ENCODE results near the gene MCRIP2. TPM values are rescaled to one million over a fixed set of nuclear protein-coding genes. Genes with fewer than 3 reads are reported as not detected.

MCRIP2 gene
- total and polyA plus RNA-seq, 4 donors = 10.4 to 28.9 (median 18.8) TPM

- Histone ChIP-seq H3K27ac (ENCODE audit: low read depth in 1 of 2, low read length in 2 of 2) (no peak overlapping the region), H3K27me3 (ENCODE audit: control insufficient read depth in 1 of 2, insufficient read depth in 2 of 2, low read length in 1 of 2) (no peaks in the 10 kb centered on the region), H3K36me3 (ENCODE audit: control insufficient read depth in 1 of 2, insufficient read depth in 2 of 2, low read length in 1 of 2) (no peaks in the 10 kb centered on the region), H3K9me3 (ENCODE audit: control insufficient read depth, low read length) (no peaks in the 10 kb centered on the region), H3K4me1 (ENCODE audit: control insufficient read depth in 1 of 2, insufficient read depth in 2 of 2, low read length in 2 of 2) (no peaks in the 10 kb centered on the region), H3K4me3 (ENCODE audit: low read length in 2 of 2) (no peak overlapping the region)
- DNase-seq (no peak), ATAC-seq (ENCODE audit: low FRiP score) (no peak)
- WGBS, 2 donors = 65 to 79% methylated on average over 10 of the region's 10 CpGs
- intact Hi-C loops (cut with DNase I) = no loop called here
Measured at GRCh38 chr16:624526-625070, 17.0 kb upstream of the MCRIP2 start.

- H3K27me3 ChIP-seq (ENCODE audit: control insufficient read depth in 1 of 2, insufficient read depth in 2 of 2, low read length in 1 of 2) = no peaks in the 10 kb centered on the region
- no peak overlapping the region for H3K4me3 ChIP-seq (ENCODE audit: low read length in 2 of 2)
- no peak for ATAC-seq (ENCODE audit: low FRiP score)
- intact Hi-C loops (cut with DNase I) = no loop called here
- no peaks in the 10 kb centered on the region for H3K36me3 ChIP-seq (ENCODE audit: control insufficient read depth in 1 of 2, insufficient read depth in 2 of 2, low read length in 1 of 2)
- no peaks in the 10 kb centered on the region for H3K4me1 ChIP-seq (ENCODE audit: control insufficient read depth in 1 of 2, insufficient read depth in 2 of 2, low read length in 2 of 2)
- no peak for DNase-seq
- H3K9me3 ChIP-seq (ENCODE audit: control insufficient read depth, low read length) = no peaks in the 10 kb centered on the region
- H3K27ac ChIP-seq (ENCODE audit: low read depth in 1 of 2, low read length in 2 of 2) = no peak overlapping the region
- whole genome bisulfite sequencing, 2 donors = 93% methylated on average over 34 to 37 of the region's 37 CpGs
Measured at GRCh38 chr16:625117-625976, 16.3 kb upstream of the MCRIP2 start.

- Histone ChIP-seq H3K27ac (ENCODE audit: low read depth in 1 of 2, low read length in 2 of 2) (no peak overlapping the region), H3K4me1 (ENCODE audit: control insufficient read depth in 1 of 2, insufficient read depth in 2 of 2, low read length in 2 of 2) (no peaks in the 10 kb centered on the region), H3K36me3 (ENCODE audit: control insufficient read depth in 1 of 2, insufficient read depth in 2 of 2, low read length in 1 of 2) (no peaks in the 10 kb centered on the region), H3K4me3 (ENCODE audit: low read length in 2 of 2) (no peak overlapping the region), H3K9me3 (ENCODE audit: control insufficient read depth, low read length) (no peaks in the 10 kb centered on the region), H3K27me3 (ENCODE audit: control insufficient read depth in 1 of 2, insufficient read depth in 2 of 2, low read length in 1 of 2) (no peaks in the 10 kb centered on the region)
- ATAC-seq (ENCODE audit: low FRiP score) = no peak
- intact Hi-C loops (cut with DNase I) = no loop called here
- WGBS, 2 donors = 93 to 96% methylated on average over 35 of the region's 35 CpGs
- DNase-seq = peak in 1 of 2 donors; percentile 41
Measured at GRCh38 chr16:625977-626765, 15.5 kb upstream of the MCRIP2 start.

GRCh38 chr16:626787-627453 lies 14.7 kb upstream of the MCRIP2 start:
- Histone ChIP-seq H3K27me3 (ENCODE audit: control insufficient read depth in 1 of 2, insufficient read depth in 2 of 2, low read length in 1 of 2) (no peaks in the 10 kb centered on the region), H3K4me1 (ENCODE audit: control insufficient read depth in 1 of 2, insufficient read depth in 2 of 2, low read length in 2 of 2) (no peaks in the 10 kb centered on the region), H3K36me3 (ENCODE audit: control insufficient read depth in 1 of 2, insufficient read depth in 2 of 2, low read length in 1 of 2) (no peaks in the 10 kb centered on the region), H3K9me3 (ENCODE audit: control insufficient read depth, low read length) (no peaks in the 10 kb centered on the region), H3K4me3 (ENCODE audit: low read length in 2 of 2) (no peak overlapping the region), H3K27ac (ENCODE audit: low read depth in 1 of 2, low read length in 2 of 2) (no peak overlapping the region)
- DNase-seq = peak; percentile 68 to 81
- 85 to 86% methylated on average over 27 to 29 of the region's 29 CpGs for WGBS, 2 donors
- ATAC-seq (ENCODE audit: low FRiP score) = no peak
- intact Hi-C loops (cut with DNase I) = no loop called here

GRCh38 chr16:627454-628239 lies 14.0 kb upstream of the MCRIP2 start:
- 85 to 88% methylated on average over 50 of the region's 50 CpGs for WGBS, 2 donors
- no peak overlapping the region for H3K27ac ChIP-seq (ENCODE audit: low read depth in 1 of 2, low read length in 2 of 2)

GRCh38 chr16:628321-629061 lies 13.1 kb upstream of the MCRIP2 start:
- H3K9me3 ChIP-seq (ENCODE audit: control insufficient read depth, low read length) = no peaks in the 10 kb centered on the region
- intact Hi-C loops (cut with DNase I) = no loop called here
- WGBS, 2 donors = 90% methylated on average over 33 of the region's 33 CpGs
- H3K4me3 ChIP-seq (ENCODE audit: low read length in 2 of 2) = no peak overlapping the region
- no peaks in the 10 kb centered on the region for H3K27me3 ChIP-seq (ENCODE audit: control insufficient read depth in 1 of 2, insufficient read depth in 2 of 2, low read length in 1 of 2)
- H3K27ac ChIP-seq (ENCODE audit: low read depth in 1 of 2, low read length in 2 of 2) = no peak overlapping the region
- H3K4me1 ChIP-seq (ENCODE audit: control insufficient read depth in 1 of 2, insufficient read depth in 2 of 2, low read length in 2 of 2) = no peaks in the 10 kb centered on the region
- H3K36me3 ChIP-seq (ENCODE audit: control insufficient read depth in 1 of 2, insufficient read depth in 2 of 2, low read length in 1 of 2) = no peaks in the 10 kb centered on the region
- no peak for ATAC-seq (ENCODE audit: low FRiP score)
- peak in 1 of 2 donors; percentile 50 for DNase-seq

More at GRCh38 chr16:627454-628239, 14.0 kb upstream of the MCRIP2 start:
- Histone ChIP-seq H3K27me3 (ENCODE audit: control insufficient read depth in 1 of 2, insufficient read depth in 2 of 2, low read length in 1 of 2) (no peaks in the 10 kb centered on the region), H3K9me3 (ENCODE audit: control insufficient read depth, low read length) (no peaks in the 10 kb centered on the region), H3K4me1 (ENCODE audit: control insufficient read depth in 1 of 2, insufficient read depth in 2 of 2, low read length in 2 of 2) (no peaks in the 10 kb centered on the region), H3K36me3 (ENCODE audit: control insufficient read depth in 1 of 2, insufficient read depth in 2 of 2, low read length in 1 of 2) (no peaks in the 10 kb centered on the region), H3K4me3 (ENCODE audit: low read length in 2 of 2) (no peak overlapping the region)
- peak; percentile 56 to 75 for DNase-seq
- no peak for ATAC-seq (ENCODE audit: low FRiP score)
- intact Hi-C loops (cut with DNase I) = no loop called here

- DNase-seq (peak in 1 of 2 donors; percentile 45), ATAC-seq (ENCODE audit: low FRiP score) (peak; percentile 8)
- 71 to 73% methylated on average over 29 of the region's 29 CpGs for WGBS, 2 donors
- Histone ChIP-seq H3K27me3 (ENCODE audit: control insufficient read depth in 1 of 2, insufficient read depth in 2 of 2, low read length in 1 of 2) (no peaks in the 10 kb centered on the region), H3K9me3 (ENCODE audit: control insufficient read depth, low read length) (no peaks in the 10 kb centered on the region), H3K4me1 (ENCODE audit: control insufficient read depth in 1 of 2, insufficient read depth in 2 of 2, low read length in 2 of 2) (no peaks in the 10 kb centered on the region), H3K4me3 (ENCODE audit: low read length in 2 of 2) (no peak overlapping the region), H3K27ac (ENCODE audit: low read depth in 1 of 2, low read length in 2 of 2) (no peak overlapping the region), H3K36me3 (ENCODE audit: control insufficient read depth in 1 of 2, insufficient read depth in 2 of 2, low read length in 1 of 2) (peaks cover 0 to 2% of the 10 kb centered on the region in 2 donors)
- intact Hi-C loops (cut with DNase I) = no loop called here
Measured at GRCh38 chr16:629185-629832, 12.3 kb upstream of the MCRIP2 start.

Measured in aorta (tissue), 5 donors.